GM18870 (cell line): ENCODE measurements around the gene HSF5.
"Not testable (repeated sequence)": the region's sequence is repeated elsewhere in the genome, so short reads cannot be mapped to it uniquely, and the experiment has no call there.

Source experiments
- ATAC-seq: cut with Tn5 transposase; IDR thresholded peaks from one replicate; pipeline ENCODE4 v1.9.1; 2021; ENCODE audit warnings: moderate library complexity; ENCODE audit not compliant: unreplicated experiment

Gene HSF5

DNA sequence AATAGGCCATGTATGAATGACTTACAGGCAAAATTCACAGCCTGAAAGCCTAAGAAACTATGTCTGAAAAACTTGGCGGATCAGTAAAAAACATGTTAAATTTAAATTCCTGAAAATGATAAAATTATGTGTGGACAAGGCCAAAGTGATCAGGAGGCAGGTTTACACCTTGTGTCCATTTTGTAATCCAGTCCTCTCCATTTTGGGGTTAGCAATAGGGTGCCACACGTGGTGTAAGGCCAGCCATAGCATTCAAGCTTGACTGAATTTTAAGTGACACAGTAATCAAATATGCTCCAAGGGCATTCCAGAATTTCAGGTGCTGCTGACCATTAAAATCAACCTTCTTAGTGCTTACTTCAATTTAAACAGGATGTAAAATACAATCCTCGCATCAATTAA lies 73.6 kb downstream of the HSF5 start:
- no peak for ATAC-seq

DNA sequence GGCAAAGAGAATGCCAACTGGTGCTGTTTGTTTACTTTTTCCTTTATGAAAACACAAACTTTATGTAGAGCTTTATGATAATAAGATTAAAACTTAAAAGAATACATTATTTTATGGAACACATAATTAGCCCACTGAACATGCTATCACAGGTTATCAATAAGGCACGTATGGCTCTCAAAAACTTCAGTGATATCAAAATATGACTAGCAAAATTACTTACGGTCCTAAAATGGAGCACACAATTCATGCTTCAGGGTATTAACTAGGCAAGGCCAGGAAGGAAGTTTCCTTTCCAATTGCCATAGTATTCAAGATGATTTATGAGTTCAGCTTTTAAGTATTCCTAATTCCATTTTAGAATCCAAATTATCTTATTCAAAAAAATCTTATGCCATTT lies 74.5 kb downstream of the HSF5 start:
- no peak for ATAC-seq

DNA sequence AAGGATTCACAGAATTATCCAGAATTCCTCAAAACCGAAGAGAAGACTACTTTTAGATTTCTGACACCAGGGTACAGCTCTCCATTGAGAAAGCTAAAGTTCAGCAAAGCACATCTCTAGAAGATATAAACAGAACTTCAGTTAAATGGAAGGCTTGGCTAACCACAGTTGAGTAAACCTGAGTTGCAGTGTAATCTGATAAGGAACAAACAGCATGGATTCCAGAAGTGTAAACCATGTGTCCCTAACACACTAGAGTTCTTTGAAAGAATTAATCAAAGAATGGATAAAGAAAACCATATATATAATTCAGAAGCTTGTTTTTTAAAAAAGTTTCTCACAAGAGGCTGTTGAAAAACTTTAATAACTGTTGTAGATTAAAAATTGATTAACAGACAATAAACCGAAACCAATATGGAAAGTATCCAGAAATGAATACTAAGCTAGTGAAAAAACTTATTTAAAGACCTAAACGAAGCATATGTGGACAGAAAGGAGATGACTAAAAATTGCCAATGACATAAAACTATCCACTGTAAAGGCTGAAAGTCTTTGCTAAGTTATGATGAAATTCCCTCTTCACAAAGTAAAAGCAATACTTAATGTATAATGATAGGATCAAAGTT lies 75.1 kb downstream of the HSF5 start:
- no peak for ATAC-seq

DNA sequence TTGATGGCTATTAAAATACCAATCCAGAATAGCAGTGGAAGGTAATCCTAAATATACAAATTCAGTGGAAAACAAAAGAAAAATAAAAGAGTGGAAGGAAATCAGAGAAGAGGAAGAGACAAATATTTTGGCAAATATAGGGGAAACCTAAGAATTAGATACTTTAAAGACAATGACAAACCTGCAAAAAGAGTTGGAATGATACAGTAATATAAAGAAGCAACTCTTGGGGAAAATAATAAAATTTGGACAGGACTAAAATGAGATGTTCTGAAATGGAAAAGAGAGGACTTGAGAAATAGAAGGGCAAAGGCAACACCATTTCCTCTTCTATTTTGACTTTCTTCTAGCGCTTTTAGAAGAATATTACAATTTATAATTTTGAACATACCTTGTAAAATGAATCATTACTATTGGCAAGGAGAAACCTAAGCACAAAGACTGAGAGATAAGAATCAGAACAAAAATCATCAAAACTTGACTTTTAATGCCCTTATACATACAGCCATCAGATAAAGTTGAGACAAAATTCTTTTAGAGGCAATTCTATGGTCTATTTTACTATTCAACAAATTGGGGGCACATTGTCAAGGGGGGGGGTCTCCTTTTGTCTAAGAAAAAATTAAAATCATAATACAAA lies 76.0 kb downstream of the HSF5 start:
- no peak for ATAC-seq

DNA sequence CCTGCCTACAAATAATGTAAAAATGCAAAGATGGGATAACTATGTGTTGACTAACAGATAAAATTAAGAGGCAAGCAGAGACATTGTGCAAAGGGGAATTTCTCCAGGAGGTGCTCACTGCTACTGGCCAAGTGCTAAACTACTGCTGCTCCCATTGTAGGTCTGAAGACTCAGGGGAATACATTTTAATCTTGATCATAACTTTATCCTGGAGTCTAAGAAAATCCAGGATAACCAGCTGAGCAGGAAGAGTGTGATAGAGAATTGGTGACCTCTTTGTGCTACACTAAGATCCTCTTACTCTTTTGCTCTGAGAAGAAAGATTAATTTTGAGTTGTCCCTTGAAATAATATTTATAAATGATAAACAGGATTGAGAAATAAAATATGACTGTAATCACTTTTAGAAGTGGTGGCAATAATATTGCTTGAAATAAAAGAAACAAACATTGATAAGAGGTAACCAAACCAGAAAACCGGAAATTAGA lies 76.8 kb downstream of the HSF5 start:
- ATAC-seq, result no peak

DNA sequence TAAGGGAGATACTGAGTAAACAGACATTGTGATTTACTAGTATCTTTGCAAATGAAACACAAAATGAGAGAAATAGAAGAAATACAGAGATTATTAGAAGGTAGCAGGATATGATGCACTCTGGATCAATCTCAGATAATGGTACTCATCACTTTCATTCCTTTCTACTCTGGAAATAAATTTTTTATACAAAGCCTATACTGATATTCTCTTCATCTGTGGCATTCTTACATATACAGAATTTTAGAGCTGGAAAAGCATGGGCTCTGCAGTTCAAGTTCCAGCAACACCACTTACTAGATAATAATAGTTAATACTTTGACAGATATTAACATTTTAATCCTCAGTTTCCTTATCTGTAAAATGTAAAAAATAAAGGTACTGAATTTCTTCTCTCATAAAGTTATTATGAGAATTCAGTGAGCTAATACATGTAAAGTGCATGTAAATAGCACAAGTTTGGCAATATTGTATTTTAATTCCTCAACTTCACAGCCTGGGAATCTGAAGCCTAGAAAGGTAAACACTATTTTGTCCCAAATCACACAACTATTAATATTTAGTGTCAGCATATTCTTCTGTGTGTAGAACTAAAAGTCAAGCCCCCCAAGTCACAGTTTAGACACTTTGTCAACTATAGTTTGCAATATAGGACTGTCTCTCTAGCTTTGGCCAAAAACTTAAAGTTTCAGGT lies 77.3 kb downstream of the HSF5 start:
- no peak for ATAC-seq

DNA sequence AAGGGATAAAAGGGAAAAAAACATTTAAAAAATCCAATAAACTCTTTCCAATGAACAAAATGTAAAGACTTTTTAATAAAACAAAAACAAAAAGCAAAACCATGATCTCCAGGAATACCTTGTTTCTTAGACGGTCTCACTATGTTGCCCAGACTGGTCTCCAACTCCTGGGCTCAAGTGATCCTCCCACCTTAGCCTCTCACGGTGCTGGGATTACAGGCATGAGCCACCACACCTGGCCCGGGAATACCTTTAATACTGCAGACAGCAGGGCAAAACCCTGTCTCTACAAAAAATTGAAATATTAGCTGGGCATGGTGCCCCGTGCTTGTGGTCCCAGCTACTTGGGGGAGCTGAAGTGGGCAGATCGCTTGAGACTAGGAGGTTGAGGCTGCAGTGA lies 78.8 kb downstream of the HSF5 start:
- ATAC-seq, result no peak

DNA sequence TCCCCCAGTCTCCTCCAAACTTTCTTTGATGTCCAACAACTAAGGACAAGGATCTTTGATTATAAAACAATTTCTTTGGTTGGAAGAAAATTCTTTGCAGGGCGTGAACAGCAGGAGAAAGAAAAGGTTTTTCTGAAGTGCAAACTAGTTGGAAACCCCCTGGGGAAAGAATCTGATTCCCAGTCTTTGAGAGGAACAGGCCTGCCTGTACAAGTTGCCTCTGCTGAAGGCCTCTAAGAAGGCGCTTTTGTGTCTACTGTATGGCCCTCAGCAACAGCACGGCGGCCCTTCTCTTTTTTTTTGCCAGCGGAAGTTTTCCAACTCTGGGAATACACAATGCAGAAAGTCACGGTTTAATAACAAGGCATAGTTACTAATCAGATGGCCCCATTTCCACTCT lies 84.9 kb downstream of the HSF5 start:
- no peak for ATAC-seq

DNA sequence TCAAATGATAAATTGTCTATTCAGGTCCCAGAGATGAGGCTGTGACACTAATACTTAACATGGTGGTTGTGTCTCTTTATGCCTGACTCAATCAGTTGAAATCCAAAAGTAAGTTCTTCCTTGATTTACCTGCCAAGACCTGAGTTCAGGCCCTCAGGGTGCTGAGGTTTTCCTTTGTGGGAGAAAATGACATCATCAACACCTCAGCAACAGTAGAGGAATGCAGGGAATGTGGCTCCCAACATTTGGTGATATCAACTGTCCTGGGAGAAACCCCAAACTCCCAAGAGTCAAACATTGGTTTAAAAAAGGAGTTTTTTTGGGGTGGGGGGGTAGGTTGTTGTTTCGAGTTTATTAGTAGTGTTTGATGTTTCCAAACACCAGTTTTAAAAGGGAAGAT lies 85.5 kb downstream of the HSF5 start:
- ATAC-seq, result no peak

DNA sequence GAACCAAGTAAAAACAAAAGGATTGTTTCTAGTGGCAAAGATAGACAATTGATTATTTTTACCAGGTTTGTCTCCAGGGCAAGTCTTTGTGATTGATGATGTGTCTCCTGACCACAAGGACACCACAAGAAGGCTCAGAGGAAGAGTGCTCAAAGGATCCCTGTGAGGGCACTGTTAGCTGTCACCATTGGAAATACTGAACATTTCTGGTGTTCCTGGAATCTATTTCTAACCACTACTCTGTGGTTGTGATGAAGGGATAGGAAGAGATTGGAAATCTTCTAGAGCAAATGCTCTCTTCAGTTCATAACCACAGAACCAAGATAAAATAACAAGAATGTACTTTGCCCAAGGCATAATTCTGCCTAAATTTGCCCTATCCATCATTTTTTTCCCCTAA lies 86.2 kb downstream of the HSF5 start:
- no peak for ATAC-seq

DNA sequence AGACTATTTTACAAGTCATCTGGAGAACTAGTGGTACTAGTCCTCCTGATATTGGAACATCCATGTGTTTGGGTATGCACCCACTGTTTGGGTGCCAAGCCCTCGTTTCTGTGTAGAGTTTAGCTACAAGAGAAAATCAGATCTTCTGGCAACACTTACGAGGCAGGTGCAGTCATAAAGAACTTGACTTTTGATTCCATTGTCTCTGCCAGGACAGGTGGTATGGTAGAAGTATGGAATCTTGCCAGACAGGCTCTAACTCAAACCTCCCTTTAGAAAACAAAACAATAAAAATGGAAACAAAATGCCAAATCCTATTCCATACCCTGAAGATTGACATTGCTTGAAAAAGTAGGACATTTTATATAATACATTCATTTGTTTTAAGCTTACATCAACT lies 86.9 kb downstream of the HSF5 start:
- ATAC-seq, result no peak

DNA sequence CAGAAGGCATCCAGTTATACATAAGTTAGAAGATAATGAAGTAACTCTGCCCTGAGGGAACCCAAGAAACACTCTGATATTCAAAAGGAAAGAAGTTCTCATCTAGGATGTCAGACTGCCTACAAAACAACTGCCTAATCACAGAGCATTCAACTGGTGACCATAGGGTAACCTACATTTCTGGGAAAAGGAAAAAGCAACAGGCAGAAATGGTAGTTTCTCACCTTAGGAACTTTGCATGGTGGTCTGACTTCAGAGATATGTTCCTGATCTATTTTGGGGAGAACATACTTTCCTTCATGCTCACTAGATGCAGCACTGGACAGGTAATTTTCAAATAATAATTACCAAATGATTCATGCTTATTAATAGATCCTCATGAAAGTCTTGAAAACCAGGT lies 87.4 kb downstream of the HSF5 start:
- ATAC-seq, result no peak

DNA sequence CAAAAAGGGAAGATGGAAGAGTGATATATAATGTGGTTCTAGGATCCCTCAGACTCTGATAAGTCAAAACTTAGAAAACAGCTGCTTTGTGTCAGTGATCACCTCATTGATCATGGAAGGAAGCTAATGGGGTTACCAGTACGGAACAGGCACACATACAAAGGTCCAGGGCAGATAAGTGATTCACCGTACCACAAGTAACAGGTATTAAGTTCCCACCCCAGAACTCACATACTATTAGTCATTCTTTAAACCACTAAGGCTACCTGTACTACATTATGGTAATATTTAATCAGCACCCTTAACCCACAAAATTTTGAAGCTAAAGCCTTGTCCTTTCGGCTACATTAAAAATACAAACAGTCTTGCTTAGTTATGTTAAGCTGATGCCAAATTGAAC lies 88.2 kb downstream of the HSF5 start:
- no peak for ATAC-seq

DNA sequence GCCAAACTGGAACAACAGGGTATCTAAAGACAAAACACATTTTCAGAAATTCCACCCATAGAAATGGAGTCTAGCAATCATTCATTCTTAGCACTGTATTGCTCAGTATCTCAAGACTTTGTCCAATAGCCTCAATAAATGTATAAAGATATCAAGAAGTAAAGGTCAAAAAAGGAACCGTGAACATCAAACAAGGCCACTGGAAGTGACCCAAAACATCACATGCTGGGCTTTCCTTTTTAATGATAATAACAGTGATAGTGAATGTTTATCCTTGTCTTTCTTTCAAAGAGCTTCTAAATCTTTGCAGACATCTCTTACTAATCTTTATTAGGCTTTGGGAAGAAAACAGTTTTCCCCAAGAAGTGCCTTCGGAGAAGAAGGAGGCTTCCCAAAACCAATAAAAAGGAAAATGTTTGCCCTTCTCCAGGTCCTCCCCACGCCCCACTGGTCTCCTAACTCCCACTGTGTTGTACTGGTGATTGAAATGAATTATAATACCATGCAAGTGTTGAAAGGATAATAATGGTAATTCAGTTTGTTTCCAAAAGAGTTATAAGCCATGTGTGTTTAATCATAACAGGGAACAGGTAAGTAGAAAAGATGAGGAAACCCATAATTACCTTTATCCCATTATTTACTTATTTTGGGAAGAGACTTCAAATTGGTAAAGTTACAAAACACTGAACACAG lies 89.5 kb downstream of the HSF5 start:
- no peak for ATAC-seq

DNA sequence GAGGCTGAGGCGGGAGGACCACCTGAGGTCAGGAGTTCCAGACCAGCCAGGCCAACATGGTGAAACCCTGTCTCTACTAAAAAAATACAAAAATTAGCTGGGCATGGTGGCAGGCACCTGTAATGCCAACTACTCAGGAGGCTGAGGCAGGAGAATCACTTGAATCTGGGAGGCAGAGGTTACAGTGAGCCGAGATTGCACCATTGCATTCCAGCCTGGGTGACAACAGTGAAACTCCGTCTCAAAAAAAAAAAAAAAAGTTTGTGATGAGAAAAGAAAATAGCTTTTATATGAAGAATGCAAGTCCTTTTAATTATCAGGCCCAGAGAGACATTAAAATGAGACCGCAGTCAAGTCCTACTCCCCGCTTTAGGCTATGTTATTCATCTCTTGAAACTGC lies 90.8 kb downstream of the HSF5 start:
- not testable (repeated sequence) for ATAC-seq

DNA sequence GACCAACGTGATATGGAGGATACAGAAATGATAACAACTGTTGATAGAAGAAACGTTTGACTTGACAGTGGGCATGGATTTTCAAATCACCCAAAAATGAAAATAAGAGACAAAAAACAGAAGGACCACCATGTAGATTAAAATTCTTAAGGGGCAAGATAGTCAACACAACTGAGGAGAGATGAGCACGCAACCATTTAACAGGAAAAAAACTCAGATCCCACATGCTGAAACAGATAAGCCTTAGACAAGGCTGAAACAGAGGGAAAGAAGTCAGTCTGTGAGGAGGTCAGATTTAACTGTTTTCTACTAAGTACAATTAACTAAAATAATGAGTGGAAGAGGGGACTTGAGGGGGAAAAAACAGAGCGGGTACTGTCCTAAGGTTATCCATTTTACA lies 92.0 kb downstream of the HSF5 start:
- ATAC-seq, result no peak

DNA sequence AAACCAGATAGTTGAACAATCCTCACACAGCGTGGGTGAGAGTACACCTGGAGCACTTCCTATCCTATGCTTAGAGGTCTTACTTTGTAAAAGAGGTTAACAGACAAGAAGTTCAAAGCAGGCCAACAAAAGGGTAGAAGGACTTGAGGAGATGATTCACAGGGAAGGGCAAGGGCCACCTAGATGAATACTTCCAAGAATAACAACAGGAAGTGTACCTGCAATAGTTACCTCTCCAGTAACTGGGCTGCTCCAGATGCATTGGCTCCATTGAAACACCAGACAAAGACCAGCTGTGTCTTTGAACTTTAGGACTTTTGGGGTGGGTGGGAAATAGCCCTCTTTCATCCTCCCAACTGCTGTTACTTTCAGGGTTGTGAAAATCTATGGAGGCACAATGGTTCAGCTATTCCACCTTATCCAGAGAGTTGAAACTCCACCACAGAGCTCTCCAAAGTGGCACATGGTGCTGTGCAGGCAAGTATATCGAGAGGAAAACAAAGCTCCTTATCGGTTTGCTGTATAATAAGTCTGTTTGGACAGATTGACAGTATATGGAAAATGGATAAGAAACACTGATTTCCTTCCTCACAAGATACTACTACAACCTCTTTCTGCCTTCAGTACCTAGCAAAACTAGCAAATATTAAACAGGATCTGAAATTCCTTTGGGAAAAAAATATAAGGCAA lies 93.5 kb downstream of the HSF5 start:
- ATAC-seq, result no peak

DNA sequence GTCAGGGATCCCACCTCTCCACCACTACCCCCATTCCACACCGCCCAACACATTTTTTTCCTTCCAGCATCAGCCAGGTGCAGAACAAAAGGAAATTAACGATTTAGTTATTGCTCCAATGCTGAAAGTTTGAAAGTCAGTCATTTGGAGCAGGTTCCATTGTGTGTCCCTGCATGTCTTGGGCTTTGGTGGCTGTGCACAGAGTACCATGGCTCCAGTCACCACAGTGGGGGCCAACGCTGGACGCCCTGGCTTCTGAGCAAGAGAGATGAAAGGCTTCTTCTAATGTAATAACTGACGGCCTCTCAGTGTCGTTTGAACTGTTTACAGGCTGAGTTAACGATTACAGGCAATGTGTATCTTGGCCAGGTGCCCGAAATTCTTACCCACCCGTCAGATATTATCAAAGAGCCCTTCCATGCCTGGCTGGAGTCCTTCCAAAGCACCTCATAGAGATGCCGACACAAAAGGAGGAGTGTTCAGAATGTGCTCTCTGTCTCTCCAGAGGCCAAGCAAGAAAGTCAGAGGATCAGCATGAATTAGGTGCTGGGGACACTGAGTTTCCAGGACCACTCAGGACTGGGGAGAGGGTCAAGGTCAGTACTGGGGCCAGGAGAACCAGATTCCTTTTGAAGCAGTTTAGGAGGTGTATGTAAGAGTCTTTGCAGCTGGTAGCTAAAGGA lies 96.8 kb downstream of the HSF5 start:
- no peak for ATAC-seq

DNA sequence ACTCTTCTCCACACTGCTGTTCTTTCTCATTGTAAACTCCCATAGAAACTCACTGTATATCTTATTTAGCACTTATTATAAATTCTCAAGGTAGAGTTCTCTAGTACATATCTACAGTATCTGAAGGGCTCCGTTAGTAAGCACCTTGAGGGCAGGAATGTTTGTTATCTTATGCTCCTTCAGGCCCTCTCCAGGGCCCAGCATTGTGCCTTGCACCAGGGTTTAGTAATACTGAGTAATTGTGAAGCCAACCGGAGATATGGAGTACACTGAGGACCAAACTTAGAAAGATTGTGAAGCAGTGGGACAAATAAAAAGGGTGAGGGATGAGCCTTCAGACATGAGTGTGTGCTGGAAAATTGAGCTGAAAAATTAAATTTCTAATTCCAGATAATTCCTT lies 97.3 kb downstream of the HSF5 start:
- no peak for ATAC-seq

DNA sequence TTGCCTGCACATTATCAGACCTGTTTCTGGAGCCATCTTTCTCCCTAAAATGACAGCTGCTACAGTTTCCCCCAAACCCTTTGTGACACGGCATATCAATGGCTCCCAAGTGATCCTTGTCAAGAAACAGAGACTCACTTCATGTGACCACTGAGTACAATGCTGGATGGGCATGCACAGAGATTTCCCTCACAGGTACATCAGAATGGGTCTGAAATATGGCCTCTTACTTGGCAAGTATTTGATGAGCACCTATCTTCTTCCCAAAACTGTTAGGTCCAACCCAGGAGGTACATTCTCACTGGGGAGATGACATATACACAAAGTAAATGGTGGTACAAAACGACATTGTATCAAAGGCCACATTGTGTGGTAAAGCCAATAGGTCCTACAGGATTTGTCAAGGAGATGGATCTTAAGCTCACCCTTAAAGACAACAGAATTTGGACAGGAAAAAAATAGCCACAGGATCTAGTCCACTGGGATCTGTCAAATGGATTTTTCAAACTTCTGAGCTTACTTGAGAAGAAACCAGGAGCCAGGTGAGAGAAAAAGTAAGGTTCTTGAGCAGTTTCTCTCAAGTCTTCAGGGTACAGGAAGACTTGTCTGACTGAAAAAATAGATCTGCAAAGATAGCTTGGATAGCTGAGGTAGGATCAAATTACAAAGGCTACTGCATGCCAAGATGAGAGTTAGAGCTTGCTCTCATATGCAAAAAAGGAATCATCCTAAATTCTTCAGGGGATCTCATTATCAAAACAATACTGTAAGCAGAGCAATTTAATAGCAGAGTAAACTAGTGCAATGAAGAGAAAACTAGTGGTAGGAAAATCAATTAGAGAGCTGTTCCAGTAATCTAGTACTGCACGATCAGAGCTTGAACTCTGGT lies 99.7 kb downstream of the HSF5 start:
- no peak for ATAC-seq
